CMK (cell line): Measurements from ENCODE around the gene FAM32A.

Experiments used
- DNase-seq: peaks from one replicate; pipeline ENCODE4 v3.0.0-alpha.2; 2010; ENCODE audit warnings: low read depth

Gene FAM32A

GRCh38 chr19:16202320-16203255 lies 17.4 kb downstream of the FAM32A start:
- no peak for DNase-seq

DNA sequence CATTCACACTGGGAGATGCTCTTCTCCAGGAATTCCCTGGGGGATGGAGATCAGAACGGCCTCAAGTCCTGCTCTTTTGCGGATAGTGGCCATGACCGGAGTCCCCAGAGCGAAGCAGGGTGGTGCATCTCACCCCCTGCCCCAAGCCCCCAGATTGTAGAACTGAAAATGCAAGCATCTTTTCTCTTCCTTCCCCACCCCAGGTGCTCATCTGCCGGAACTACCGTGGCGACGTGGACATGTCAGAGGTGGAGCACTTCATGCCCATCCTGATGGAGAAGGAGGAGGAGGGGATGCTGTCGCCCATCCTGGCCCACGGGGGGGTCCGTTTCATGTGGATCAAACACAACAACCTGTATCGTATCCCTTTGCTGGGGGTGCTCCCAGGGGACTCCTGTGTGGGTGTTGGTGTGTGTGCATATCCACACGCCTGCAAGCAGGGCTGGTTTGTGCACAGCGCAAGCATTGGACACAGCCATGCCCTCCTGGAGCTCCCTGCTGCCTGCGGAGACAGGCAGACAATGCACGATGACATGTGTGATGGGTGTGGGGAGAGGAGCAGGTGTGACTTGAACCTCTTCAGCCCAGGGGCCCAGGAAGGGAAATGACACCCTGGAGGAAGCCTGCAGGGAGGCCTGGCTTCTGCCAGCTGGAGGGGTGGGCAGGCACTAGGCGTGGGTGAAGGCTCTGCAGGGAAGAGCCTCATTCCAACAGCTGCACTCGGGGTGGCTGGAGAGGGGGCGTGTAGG lies 18.2 kb downstream of the FAM32A start:
- no peak for DNase-seq

DNA sequence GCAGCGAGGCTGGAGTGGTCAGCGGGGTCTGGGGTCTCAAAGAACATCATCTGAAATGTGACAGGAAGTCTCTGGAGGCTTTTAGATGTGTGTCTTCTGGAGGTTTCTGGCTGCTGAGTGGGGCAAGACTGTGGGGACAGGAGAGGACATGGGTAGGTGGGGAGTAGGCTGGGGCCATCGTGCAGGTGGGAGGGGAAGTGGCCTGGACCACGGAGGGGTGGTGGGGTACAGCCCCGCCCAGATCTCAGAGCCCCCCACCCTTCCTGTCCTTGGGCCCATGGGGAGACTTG lies 18.7 kb downstream of the FAM32A start:
- DNase-seq, result no peak

GRCh38 chr19:16205205-16206045 lies 20.2 kb downstream of the FAM32A start:
- no peak for DNase-seq

- DNase-seq, result no peak
These were observed 20.9 kb downstream of the FAM32A start for GRCh38 chr19:16206046-16206605.

DNA sequence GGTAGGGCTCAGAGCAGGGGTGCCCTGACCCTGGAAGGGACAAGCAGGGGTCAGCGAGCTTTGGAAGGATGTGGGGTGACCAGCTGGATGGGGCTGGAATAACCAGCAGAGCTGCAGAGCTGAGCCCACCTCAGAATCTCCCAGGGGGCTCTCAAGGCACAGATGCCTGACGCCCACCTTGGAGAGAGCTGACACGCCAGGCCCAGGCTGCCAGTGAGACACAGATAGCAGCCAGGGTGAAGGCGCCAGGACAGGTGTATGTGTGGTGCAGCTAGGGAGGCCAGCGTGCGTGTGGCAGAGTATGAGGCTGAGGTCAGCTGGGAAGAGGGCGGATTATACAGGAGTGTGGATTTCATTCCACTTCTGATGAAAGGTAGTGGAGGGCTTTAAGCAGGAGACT lies 21.4 kb downstream of the FAM32A start:
- DNase-seq, result no peak

- DNase-seq, result no peak
These were observed 21.9 kb downstream of the FAM32A start for GRCh38 chr19:16207063-16207462.

DNA sequence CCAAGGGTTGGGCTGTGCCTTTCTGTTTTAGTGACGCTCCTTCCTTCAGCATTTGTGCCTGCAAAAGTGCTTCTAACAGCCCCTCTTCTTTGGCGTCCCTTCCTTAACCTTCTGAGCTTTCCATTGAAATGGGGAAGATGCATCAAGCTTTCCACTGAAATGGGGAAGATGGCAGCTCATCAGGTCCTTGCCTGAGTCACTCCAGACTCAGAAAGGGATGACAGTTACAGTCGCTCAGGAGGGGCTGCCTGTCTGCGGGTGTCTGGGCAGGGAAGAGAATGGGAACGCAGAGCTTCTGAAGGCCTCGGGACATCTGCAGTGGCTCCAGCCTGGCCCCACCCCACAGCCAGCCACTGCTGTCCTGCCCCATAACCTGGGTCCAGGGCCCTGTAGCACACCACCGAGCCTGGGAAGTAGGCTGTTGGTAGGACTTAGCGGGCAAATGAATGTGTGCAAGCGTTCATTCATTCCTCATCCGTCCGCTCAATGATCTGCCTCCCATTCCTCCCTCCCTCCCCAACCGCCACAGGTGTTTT lies 22.3 kb downstream of the FAM32A start:
- DNase-seq, result no peak

DNA sequence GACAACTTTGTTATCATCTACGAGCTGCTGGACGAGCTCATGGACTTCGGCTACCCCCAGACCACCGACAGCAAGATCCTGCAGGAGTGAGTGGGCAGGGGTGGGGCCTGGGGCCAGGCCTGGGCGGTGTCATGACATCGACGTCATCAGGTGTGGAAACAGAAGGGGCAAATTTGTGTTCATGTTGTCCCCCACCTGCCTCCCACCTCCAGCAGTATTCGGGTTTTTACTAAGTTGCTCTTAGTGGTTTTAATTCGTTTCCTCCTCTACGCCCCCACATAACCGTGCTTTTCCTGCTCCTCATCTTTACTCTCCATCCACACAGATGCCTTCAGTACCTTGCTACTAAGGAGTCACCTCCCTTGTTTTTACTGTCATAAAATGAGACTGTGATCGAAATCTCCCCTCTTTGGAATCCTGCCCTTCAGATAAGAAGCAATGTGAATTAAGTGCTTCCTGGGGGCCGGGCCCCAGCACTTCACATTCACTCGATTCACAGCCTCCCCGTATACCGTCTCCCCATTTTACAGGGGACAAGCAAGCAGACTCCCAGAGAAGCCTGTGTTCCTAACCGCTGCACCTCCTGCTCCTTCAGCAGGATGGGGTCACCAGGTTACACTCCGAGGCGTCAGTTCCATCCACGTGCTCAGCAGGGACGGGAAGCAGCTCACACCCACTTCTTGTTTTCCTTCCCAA lies 23.0 kb downstream of the FAM32A start:
- DNase-seq, result no peak

- no peak for DNase-seq
These were observed 23.8 kb downstream of the FAM32A start for GRCh38 chr19:16208847-16209665.

DNA sequence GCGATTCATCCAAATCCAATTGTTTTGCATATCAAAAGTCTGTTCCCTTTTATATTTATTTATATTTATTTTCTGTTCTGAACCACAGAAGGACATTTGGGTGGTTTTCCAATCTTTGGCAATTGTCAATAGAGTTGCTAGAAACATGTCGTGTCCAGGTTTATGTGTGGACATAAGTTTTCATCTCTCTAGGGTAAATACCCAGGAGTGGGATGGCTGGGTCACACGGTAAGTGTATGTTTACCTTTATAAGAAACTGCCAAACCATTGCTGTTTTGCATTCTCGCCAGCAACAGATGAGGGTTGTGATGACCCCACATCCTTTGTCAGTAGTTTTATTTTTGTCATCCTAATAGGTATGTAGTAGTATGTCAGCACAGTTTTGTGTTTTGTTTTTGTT lies 25.0 kb downstream of the FAM32A start:
- DNase-seq, result no peak

DNA sequence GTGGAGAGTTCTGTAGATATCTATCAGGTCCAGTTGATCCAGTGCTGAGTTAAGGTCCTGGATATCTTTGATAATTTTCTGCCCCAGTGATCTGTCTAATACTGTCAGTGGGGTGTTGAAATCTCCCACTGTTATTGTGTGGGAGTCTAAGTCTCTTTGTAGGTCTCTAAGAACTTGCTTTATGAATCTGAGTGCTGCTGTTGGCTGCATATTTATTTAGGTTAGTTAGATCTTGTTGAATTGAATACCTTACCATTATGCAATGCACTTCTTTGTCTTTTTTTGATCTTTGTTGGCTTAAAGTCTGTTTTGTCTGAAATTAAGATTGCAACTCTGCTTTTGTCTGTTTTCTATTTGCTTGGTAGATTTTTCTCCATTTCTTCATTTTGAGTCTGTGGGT lies 27.9 kb downstream of the FAM32A start:
- no peak for DNase-seq

DNA sequence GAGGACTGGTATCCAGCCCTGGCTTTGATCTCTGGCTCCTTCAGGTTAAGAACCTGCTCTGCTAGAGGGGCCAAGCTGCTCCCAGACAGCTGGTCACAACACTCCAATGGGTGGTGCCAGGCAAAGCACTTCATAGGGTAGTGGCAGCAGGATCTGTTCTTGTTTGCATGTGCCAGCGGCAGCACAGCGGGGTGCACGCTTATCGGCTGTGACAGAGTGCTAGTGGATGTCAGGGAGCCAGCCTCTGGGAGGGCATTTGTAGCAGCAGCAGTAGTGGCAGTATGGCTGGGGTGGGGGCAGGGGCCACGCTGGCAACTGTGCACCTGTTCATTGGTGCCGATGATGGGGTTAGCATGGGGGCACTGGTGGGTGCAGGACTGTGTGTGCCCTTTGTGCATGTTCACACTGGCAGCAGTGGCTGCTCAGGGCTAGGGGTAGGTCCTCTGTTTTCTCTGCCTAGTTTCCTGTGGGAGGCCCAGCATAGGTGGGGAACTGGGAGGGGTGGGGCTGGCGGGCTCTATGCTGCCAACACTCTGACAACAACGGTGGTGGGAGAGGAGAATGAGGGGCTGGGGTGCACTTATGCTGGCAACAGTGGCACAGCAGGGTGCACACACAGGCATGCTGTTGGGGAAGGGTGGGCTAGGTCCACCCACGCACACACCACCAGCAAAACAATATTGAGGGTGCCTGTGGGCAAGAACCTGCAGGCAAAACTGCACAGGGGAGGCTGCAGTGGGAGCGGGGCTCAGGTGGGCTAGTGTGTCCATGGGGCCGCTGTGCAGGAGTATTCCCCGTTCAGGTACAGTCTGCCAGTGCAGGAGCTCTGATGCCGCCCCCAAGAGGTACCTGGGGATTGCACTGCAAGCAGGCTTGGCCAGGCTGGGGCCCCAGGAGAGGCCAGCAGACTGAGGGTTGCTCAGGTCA lies 31.8 kb downstream of the FAM32A start:
- DNase-seq, result no peak

- DNase-seq, result no peak
These were observed 32.7 kb downstream of the FAM32A start for GRCh38 chr19:16217716-16218451.

DNA sequence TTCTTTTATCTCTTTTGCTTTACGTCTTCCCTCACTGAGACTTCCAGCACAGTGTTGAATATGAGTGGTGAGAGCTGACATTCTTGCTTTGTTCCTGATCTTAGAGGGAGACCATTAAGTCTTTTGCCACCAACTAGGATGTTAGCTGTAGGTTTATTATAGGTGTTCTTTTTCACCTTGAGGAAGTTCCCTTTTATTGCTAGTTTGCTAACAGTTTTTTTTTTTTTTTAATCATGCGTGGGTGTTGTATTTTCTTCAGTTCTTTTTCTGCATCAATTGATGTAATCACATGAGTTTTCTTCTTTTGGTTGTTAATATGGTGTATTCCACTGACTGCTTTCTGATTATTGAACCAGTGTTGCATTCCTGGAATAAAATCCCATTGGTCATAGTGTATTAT lies 33.6 kb downstream of the FAM32A start:
- no peak for DNase-seq

- DNase-seq, result no peak
These were observed 37.6 kb downstream of the FAM32A start for GRCh38 chr19:16222806-16223205.

GRCh38 chr19:16223746-16224145 lies 38.5 kb downstream of the FAM32A start:
- DNase-seq, result no peak

GRCh38 chr19:16224293-16225045 lies 39.3 kb downstream of the FAM32A start:
- DNase-seq, result no peak
